Measurements from ENCODE around the gene RCAN1. TPM values are rescaled to one million over a fixed set of nuclear protein-coding genes. Genes with fewer than 3 reads are reported as not detected.

Gene RCAN1
- total RNA-seq, 6 experiments from 2014 or later: 60.8 to 87.2 (median 66.1) TPM

- Mint-ChIP-seq H3K9me3 (no peaks in the 10 kb centered on the region), H3K27ac (peak overlapping the region; percentile 29; the same call in 1 of the 2 replicates), H3K4me3 (no peak overlapping the region), H3K36me3 (ENCODE audit: low read depth) (no peaks in the 10 kb centered on the region), H3K27me3 (ENCODE audit: insufficient read depth) (peaks cover 12% of the 10 kb centered on the region), H3K4me1 (ENCODE audit: low read depth) (peaks cover 14% of the 10 kb centered on the region; the same call in 1 of the 2 replicates)
- no peak for TF ChIP-seq CTCF (IDR thresholded peaks at IDR 0.05)
- no peak for DNase-seq
Observed at GRCh38 chr21:34511181-34511580, 103.7 kb downstream of the RCAN1 start.

- H3K9me3 Mint-ChIP-seq: no peaks in the 10 kb centered on the region
- peak; percentile 87 for TF ChIP-seq CTCF (IDR thresholded peaks at IDR 0.05)
- no peaks in the 10 kb centered on the region for H3K36me3 Mint-ChIP-seq (ENCODE audit: low read depth)
- H3K27me3 Mint-ChIP-seq (ENCODE audit: insufficient read depth): peaks cover 14% of the 10 kb centered on the region
- H3K4me1 Mint-ChIP-seq (ENCODE audit: low read depth): peaks cover 14% of the 10 kb centered on the region; the same call in 1 of the 2 replicates
- peak; percentile 61 for DNase-seq
- peak overlapping the region; percentile 29; the same call in 1 of the 2 replicates for H3K27ac Mint-ChIP-seq
- no peak overlapping the region for H3K4me3 Mint-ChIP-seq
Observed at GRCh38 chr21:34510148-34511142, 104.5 kb downstream of the RCAN1 start.

GRCh38 chr21:34509151-34509550 lies 105.8 kb downstream of the RCAN1 start:
- Mint-ChIP-seq H3K27ac (no peak overlapping the region), H3K4me3 (no peak overlapping the region), H3K36me3 (ENCODE audit: low read depth) (no peaks in the 10 kb centered on the region), H3K4me1 (ENCODE audit: low read depth) (peaks cover 14% of the 10 kb centered on the region; the same call in 1 of the 2 replicates), H3K27me3 (ENCODE audit: insufficient read depth) (peaks cover 12% of the 10 kb centered on the region), H3K9me3 (no peaks in the 10 kb centered on the region)
- TF ChIP-seq CTCF (IDR thresholded peaks at IDR 0.05): peak; percentile 62
- no peak for DNase-seq

- no peak for TF ChIP-seq CTCF (IDR thresholded peaks at IDR 0.05)
- DNase-seq: no peak
- H3K4me3 Mint-ChIP-seq: no peak overlapping the region
- no peak overlapping the region for H3K27ac Mint-ChIP-seq
- peaks cover 19% of the 10 kb centered on the region; the same call in 1 of the 2 replicates for H3K27me3 Mint-ChIP-seq (ENCODE audit: insufficient read depth)
- peaks cover 7% of the 10 kb centered on the region; the same call in 1 of the 2 replicates for H3K4me1 Mint-ChIP-seq (ENCODE audit: low read depth)
- H3K9me3 Mint-ChIP-seq: no peaks in the 10 kb centered on the region
- H3K36me3 Mint-ChIP-seq (ENCODE audit: low read depth): no peaks in the 10 kb centered on the region
Observed at GRCh38 chr21:34504595-34504994, 110.3 kb downstream of the RCAN1 start.

- TF ChIP-seq CTCF (IDR thresholded peaks at IDR 0.05): no peak
- Mint-ChIP-seq H3K27me3 (ENCODE audit: insufficient read depth) (peaks cover 34% of the 10 kb centered on the region), H3K27ac (no peak overlapping the region), H3K36me3 (ENCODE audit: low read depth) (peaks cover 7% of the 10 kb centered on the region), H3K4me1 (ENCODE audit: low read depth) (peaks cover 7% of the 10 kb centered on the region; the same call in 1 of the 2 replicates), H3K9me3 (peaks cover 10% of the 10 kb centered on the region), H3K4me3 (no peak overlapping the region)
- no peak for DNase-seq
Observed at GRCh38 chr21:34502480-34503106, 112.3 kb downstream of the RCAN1 start.

All from HFFc6 (cell line).